ENCODE results near the gene TBL2.

DNA sequence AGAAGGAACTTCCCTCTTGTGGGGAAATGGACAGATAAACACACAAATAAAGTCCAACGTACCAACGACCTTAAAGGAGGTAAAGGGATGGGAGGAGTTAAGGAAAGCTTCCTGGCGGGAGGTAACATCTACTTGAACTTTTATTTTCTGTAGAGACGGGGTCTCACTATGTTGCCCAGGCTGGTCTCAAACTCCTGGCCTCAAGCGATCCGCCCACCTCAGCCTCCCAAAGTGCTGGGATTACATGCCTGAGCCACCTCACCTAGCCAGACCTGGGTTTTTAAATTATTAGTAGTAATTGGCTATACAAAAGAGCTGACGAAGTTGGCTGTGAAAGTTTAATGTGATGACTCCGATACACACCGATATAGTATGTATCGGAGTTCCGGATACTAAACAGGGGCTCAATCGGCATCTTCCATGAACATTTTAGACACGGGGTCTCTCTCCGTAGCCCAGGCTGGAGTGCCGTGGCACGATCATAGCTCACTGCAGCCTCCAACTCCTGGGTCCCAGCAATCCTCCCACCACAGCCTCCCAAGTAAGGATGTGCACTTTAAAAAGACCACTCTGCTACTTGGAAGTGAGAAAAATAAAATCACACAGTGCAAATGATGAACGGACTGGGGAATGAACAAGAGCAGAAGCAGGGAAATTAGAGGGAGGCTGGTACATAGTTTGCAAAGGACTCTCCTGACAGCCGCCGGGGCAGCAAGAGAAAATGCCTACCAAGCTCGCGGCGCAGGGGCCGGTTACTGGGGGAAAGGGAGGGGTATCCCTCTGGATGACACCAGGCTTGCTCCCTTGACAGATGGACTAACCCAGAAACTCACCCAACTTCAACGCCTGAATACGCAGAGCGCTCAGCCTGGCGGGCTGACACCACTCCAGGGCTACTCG is 21.9 kb downstream of the TBL2 start:
- TF ChIP-seq CTCF (conservative IDR thresholded peaks at IDR 0.05; ENCODE audit: low read length) = no peak
- no peak for TF ChIP-seq EZH2phosphoT487 (IDR thresholded peaks at IDR 0.05; ENCODE audit: borderline replicate concordance)
